Measurements from ENCODE around the gene CRHBP.
"Not testable (repeated sequence)": the region's sequence is repeated elsewhere in the genome, so short reads cannot be mapped to it uniquely, and the experiment has no call there.

Gene CRHBP

DNA sequence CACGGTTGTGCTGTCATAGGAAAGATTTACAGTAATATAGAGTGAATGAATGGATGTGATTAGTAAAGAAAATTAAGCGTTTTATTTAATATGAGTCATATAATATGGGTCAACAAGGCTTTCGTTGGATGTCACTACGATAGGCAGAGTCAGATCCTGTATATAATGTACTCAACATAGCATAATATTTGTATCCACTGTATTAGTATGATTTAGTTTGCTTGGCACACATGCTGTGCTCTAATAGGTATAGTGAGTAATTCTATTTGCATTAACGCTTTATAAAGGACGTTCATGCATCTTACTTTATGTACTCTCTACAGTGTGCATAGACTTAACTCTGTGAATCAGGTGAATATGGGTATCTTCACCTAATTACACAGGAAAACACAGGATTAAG lies 41.5 kb downstream of the CRHBP start:
- TF ChIP-seq ZNF8 (CRISPR knock-in tag; IDR thresholded peaks at IDR 0.05) (no peak), BACH2 (CRISPR knock-in tag; IDR thresholded peaks at IDR 0.05; ENCODE audit: borderline replicate concordance) (no peak), ISL1 (CRISPR knock-in tag; IDR thresholded peaks at IDR 0.05) (no peak), ZFP3 (CRISPR knock-in tag; IDR thresholded peaks at IDR 0.05) (no peak), ESRRG (CRISPR knock-in tag; IDR thresholded peaks at IDR 0.05) (no peak), GLIS3 (CRISPR knock-in tag; IDR thresholded peaks at IDR 0.05) (no peak), TSHZ2 (CRISPR knock-in tag; IDR thresholded peaks at IDR 0.05) (no peak), ZNF70 (CRISPR knock-in tag; IDR thresholded peaks at IDR 0.05) (no peak), ZFP30 (CRISPR knock-in tag; IDR thresholded peaks at IDR 0.05) (no peak), TOX (CRISPR knock-in tag; IDR thresholded peaks at IDR 0.05; ENCODE audit: borderline replicate concordance) (no peak), PPARA (CRISPR knock-in tag; IDR thresholded peaks at IDR 0.05; ENCODE audit: borderline replicate concordance) (no peak)
- TF ChIP-seq, protein P1, sequence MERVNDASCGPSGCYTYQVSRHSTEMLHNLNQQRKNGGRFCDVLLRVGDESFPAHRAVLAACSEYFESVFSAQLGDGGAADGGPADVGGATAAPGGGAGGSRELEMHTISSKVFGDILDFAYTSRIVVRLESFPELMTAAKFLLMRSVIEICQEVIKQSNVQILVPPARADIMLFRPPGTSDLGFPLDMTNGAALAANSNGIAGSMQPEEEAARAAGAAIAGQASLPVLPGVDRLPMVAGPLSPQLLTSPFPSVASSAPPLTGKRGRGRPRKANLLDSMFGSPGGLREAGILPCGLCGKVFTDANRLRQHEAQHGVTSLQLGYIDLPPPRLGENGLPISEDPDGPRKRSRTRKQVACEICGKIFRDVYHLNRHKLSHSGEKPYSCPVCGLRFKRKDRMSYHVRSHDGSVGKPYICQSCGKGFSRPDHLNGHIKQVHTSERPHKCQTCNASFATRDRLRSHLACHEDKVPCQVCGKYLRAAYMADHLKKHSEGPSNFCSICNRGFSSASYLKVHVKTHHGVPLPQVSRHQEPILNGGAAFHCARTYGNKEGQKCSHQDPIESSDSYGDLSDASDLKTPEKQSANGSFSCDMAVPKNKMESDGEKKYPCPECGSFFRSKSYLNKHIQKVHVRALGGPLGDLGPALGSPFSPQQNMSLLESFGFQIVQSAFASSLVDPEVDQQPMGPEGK (CRISPR knock-in tag; IDR thresholded peaks at IDR 0.05; ENCODE audit: borderline replicate concordance): no peak
- TF ChIP-seq, protein P2, sequence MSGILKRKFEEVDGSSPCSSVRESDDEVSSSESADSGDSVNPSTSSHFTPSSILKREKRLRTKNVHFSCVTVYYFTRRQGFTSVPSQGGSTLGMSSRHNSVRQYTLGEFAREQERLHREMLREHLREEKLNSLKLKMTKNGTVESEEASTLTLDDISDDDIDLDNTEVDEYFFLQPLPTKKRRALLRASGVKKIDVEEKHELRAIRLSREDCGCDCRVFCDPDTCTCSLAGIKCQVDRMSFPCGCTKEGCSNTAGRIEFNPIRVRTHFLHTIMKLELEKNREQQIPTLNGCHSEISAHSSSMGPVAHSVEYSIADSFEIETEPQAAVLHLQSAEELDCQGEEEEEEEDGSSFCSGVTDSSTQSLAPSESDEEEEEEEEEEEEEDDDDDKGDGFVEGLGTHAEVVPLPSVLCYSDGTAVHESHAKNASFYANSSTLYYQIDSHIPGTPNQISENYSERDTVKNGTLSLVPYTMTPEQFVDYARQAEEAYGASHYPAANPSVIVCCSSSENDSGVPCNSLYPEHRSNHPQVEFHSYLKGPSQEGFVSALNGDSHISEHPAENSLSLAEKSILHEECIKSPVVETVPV (CRISPR knock-in tag; IDR thresholded peaks at IDR 0.05): no peak
- ATAC-seq: no peak

GRCh38 chr5:76998251-76998650 lies 45.4 kb downstream of the CRHBP start:
- ATAC-seq: not testable (repeated sequence)

DNA sequence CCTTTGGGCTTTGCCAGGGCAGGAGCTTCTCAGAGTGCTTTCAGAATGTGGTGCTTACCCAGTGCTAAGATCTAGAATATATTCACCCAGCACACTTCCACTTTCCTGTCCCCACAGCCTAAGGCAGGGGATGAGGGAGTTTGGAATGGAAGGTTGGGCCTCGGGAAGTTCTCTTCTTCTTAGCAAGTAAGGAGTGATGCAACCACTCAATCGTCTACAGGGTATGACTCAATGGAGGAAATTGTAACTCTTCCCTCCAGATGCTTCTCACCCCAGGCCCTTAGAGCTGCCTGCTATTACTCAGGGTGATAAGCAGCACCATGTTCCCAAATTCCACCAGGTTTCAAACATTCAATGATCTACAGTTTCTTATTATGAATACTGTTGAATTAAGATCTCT lies 46.6 kb downstream of the CRHBP start:
- TF ChIP-seq POU6F1 (CRISPR knock-in tag; IDR thresholded peaks at IDR 0.05; ENCODE audit: borderline replicate concordance, low read depth) (no peak), SNAI2 (CRISPR knock-in tag; IDR thresholded peaks at IDR 0.05) (no peak), PPARA (CRISPR knock-in tag; IDR thresholded peaks at IDR 0.05; ENCODE audit: borderline replicate concordance) (no peak), ZNF565 (CRISPR knock-in tag; conservative IDR thresholded peaks at IDR 0.05; ENCODE audit: low read depth) (no peak), TOX (CRISPR knock-in tag; IDR thresholded peaks at IDR 0.05; ENCODE audit: borderline replicate concordance) (no peak), ZC3H10 (CRISPR knock-in tag; IDR thresholded peaks at IDR 0.05) (no peak), GLIS3 (CRISPR knock-in tag; IDR thresholded peaks at IDR 0.05) (no peak), ZFP3 (CRISPR knock-in tag; IDR thresholded peaks at IDR 0.05) (no peak), BACH2 (CRISPR knock-in tag; IDR thresholded peaks at IDR 0.05; ENCODE audit: borderline replicate concordance) (no peak)
- TF ChIP-seq, protein P2 (CRISPR knock-in tag; IDR thresholded peaks at IDR 0.05): no peak
- TF ChIP-seq, protein P1 (CRISPR knock-in tag; IDR thresholded peaks at IDR 0.05; ENCODE audit: borderline replicate concordance): no peak
- no peak for ATAC-seq

Data from SK-N-SH treated with all-trans-retinoic acid at 6 μM for 48 hours (cell line).